CD4-positive, alpha-beta T cell (primary cell): ENCODE data around the gene SLC1A7. TPM values are rescaled to one million over a fixed set of nuclear protein-coding genes. Genes with fewer than 3 reads are reported as not detected.

Source experiments
- ATAC-seq: fragments of 200-7000 bp; cut with Tn5 transposase; one replicate; pipeline ENCODE4 v1.10.0; 2022; ENCODE audit warnings: mild to moderate bottlenecking; ENCODE audit not compliant: poor library complexity
- CTCF ChIA-PET: fragments of 350-600 bp; sonication (Branson Sonifier 250); formaldehyde crosslinking; loops from one replicate; lab custom pipeline; 2021; ENCODE audit warnings: antibody characterized with exemption, inconsistent platforms; lab: Charles Lee
- POLR2A ChIA-PET: fragments of 350-600 bp; sonication (Branson Sonifier 250); formaldehyde crosslinking; loops from one replicate; lab custom pipeline; 2021; ENCODE audit warnings: antibody characterized with exemption, inconsistent platforms; lab: Charles Lee
- DNase-seq, 14 experiments: peaks; one replicate each; pipeline ENCODE4 v3.0.0-alpha.2; 2013 to 2020; ENCODE audit warnings: mixed read lengths in 2 of 14
- H3K27ac ChIP-seq, 2 donors: one replicate each; pipeline versions ENCODE4 v1.5.1 to v1.7.0; 2013; ENCODE audit warnings: low read length in 2 of 2, low read depth in 1 of 2, mild to moderate bottlenecking in 1 of 2
- H3K27me3 ChIP-seq, 2 experiments: 1 replicate in 1 of 2; 2 replicates in 1 of 2; pipeline versions ENCODE4 v1.6.1 to v1.7.0; 2013; ENCODE audit warnings: low read length in 2 of 2, control low read depth in 1 of 2, mild to moderate bottlenecking in 1 of 2, moderate library complexity in 1 of 2; ENCODE audit not compliant: insufficient read depth in 2 of 2, control insufficient read depth in 1 of 2
- H3K36me3 ChIP-seq: one replicate; pipeline ENCODE4 v1.6.1; 2013; ENCODE audit warnings: low read length, control low read depth; ENCODE audit not compliant: insufficient read depth
- H3K4me1 ChIP-seq: one replicate; pipeline ENCODE4 v1.6.1; 2013; ENCODE audit warnings: low read length, control low read depth; ENCODE audit not compliant: insufficient read depth
- H3K4me3 ChIP-seq: one replicate; pipeline ENCODE4 v1.5.1; 2013; ENCODE audit warnings: mild to moderate bottlenecking, low read length, moderate library complexity
- H3K9me3 ChIP-seq, 2 experiments: 1 replicate in 1 of 2; 2 replicates in 1 of 2; pipeline versions ENCODE4 v1.6.1 to v1.7.0; 2013; ENCODE audit warnings: low read length in 2 of 2, mild to moderate bottlenecking in 2 of 2, control low read depth in 1 of 2, moderate library complexity in 1 of 2; ENCODE audit not compliant: control insufficient read depth in 1 of 2, insufficient read depth in 1 of 2
- H3K27ac Mint-ChIP-seq: one replicate; pipeline ENCODE4 v1.8.0; 2020; ENCODE audit warnings: mixed read lengths
- H3K27me3 Mint-ChIP-seq: one replicate; pipeline ENCODE4 v1.8.0; 2021; ENCODE audit warnings: mixed read lengths
- H3K36me3 Mint-ChIP-seq: one replicate; pipeline ENCODE4 v1.8.0; 2021; ENCODE audit warnings: low read depth, mixed read lengths
- H3K4me1 Mint-ChIP-seq: one replicate; pipeline ENCODE4 v1.8.0; 2021; ENCODE audit warnings: low read depth, mixed read lengths
- H3K4me3 Mint-ChIP-seq: one replicate; pipeline ENCODE4 v1.8.0; 2020; ENCODE audit warnings: mild to moderate bottlenecking, mixed read lengths
- H3K9me3 Mint-ChIP-seq: one replicate; pipeline ENCODE4 v1.8.0; 2020; ENCODE audit warnings: mixed read lengths
- CTCF ChIP-seq: fragments of 200-600 bp; IDR thresholded peaks from one replicate; pipeline ENCODE4 v1.8.0; 2022; ENCODE audit warnings: antibody characterized with exemption, mild to moderate bottlenecking
- intact Hi-C, 2 experiments: fragments of 100-400 bp; cut with DNase I in 1 of 2; cut with micrococcal nuclease in 1 of 2; formaldehyde crosslinking; loops; one replicate each; pipeline versions ENCODE4 v1.15.1 to v1.9.0; 2023 to 2025; cut with DNase I, micrococcal nuclease
- total RNA-seq, 174 experiments: library from RNA in 2 of 174; stranded (reverse) in 2 of 174; gene quantifications; one replicate each; pipeline ENCODE4 v1.2.3 and lab custom pipeline; 2021 to 2026

Gene SLC1A7
- total RNA-seq, 2 experiments from 2014 or later: not detected

- no peaks in the 10 kb centered on the region for H3K36me3 ChIP-seq
- no peak overlapping the region for H3K27ac Mint-ChIP-seq
- DNase-seq (no peak), ATAC-seq (no peak)
- H3K4me1 ChIP-seq: no peaks in the 10 kb centered on the region
- no peak overlapping the region for H3K4me3 ChIP-seq
- no peak overlapping the region for H3K27ac ChIP-seq
- H3K4me3 Mint-ChIP-seq: no peak overlapping the region
- CTCF ChIA-PET: no interaction called here
- POLR2A ChIA-PET: no interaction called here
- H3K9me3 Mint-ChIP-seq: no peaks in the 10 kb centered on the region
- no peaks in the 10 kb centered on the region for H3K36me3 Mint-ChIP-seq
- H3K4me1 Mint-ChIP-seq: no peaks in the 10 kb centered on the region
- H3K27me3 ChIP-seq: no peaks in the 10 kb centered on the region
- H3K9me3 ChIP-seq: no peaks in the 10 kb centered on the region
- intact Hi-C loops: no loop called here
- peaks cover 7% of the 10 kb centered on the region for H3K27me3 Mint-ChIP-seq
- TF ChIP-seq CTCF: no peak
These were observed 16.5 kb upstream of the SLC1A7 start for GRCh38 chr1:53158900-53159299.

- no peak overlapping the region for H3K4me3 Mint-ChIP-seq
- H3K36me3 Mint-ChIP-seq: no peaks in the 10 kb centered on the region
- no peak for TF ChIP-seq CTCF
- CTCF ChIA-PET: no interaction called here
- Histone ChIP-seq H3K36me3 (no peaks in the 10 kb centered on the region), H3K27me3 (no peaks in the 10 kb centered on the region), H3K4me3 (no peak overlapping the region), H3K4me1 (no peaks in the 10 kb centered on the region), H3K9me3 (no peaks in the 10 kb centered on the region), H3K27ac (no peak overlapping the region)
- intact Hi-C loops: no loop called here
- DNase-seq (no peak), ATAC-seq (no peak)
- no peaks in the 10 kb centered on the region for H3K27me3 Mint-ChIP-seq
- POLR2A ChIA-PET: no interaction called here
- H3K9me3 Mint-ChIP-seq: no peaks in the 10 kb centered on the region
- no peaks in the 10 kb centered on the region for H3K4me1 Mint-ChIP-seq
- H3K27ac Mint-ChIP-seq: no peak overlapping the region
These were observed 14.3 kb upstream of the SLC1A7 start for GRCh38 chr1:53156783-53157182.

GRCh38 chr1:53155945-53156344 is 13.5 kb upstream of the SLC1A7 start:
- Histone ChIP-seq H3K4me3 (no peak overlapping the region), H3K27me3 (no peaks in the 10 kb centered on the region), H3K9me3 (no peaks in the 10 kb centered on the region), H3K27ac (no peak overlapping the region), H3K4me1 (no peaks in the 10 kb centered on the region), H3K36me3 (no peaks in the 10 kb centered on the region)
- POLR2A ChIA-PET: no interaction called here
- DNase-seq (no peak), ATAC-seq (no peak)
- no peaks in the 10 kb centered on the region for H3K27me3 Mint-ChIP-seq
- intact Hi-C loops: no loop called here
- no peaks in the 10 kb centered on the region for H3K9me3 Mint-ChIP-seq
- no peaks in the 10 kb centered on the region for H3K36me3 Mint-ChIP-seq
- no peak for TF ChIP-seq CTCF
- H3K4me1 Mint-ChIP-seq: no peaks in the 10 kb centered on the region
- H3K27ac Mint-ChIP-seq: no peak overlapping the region
- no peak overlapping the region for H3K4me3 Mint-ChIP-seq
- CTCF ChIA-PET: no interaction called here
